CD14-positive monocyte (primary cell): ENCODE measurements around the gene CDHR5. TPM values are rescaled to one million over a fixed set of nuclear protein-coding genes. Genes with fewer than 3 reads are reported as not detected.

ENCODE experiments used
- DNase-seq, 3 donors: peaks; one replicate each; pipeline ENCODE4 v3.0.0-alpha.2; 2011 to 2022
- H2AFZ ChIP-seq: 2 replicates; pipeline ENCODE4 v1.6.0; 2012; ENCODE audit warnings: mild to moderate bottlenecking, low read depth, low read length, inconsistent platforms; ENCODE audit not compliant: insufficient read depth, poor library complexity, severe bottlenecking
- H3K27ac ChIP-seq, 2 donors: 1 replicate in 1 of 2; 2 replicates in 1 of 2; pipeline ENCODE4 v1.5.1; 2012 to 2013; ENCODE audit warnings: low read length in 2 of 2, control low read depth in 1 of 2, inconsistent platforms in 1 of 2, low read depth in 1 of 2, mild to moderate bottlenecking in 1 of 2
- H3K27me3 ChIP-seq, 2 donors: one replicate each; pipeline versions ENCODE4 v1.6.0 to v1.6.1; 2011 to 2013; ENCODE audit warnings: low read length in 2 of 2; ENCODE audit not compliant: control insufficient read depth in 2 of 2, insufficient read depth in 2 of 2
- H3K36me3 ChIP-seq, 2 donors: replicated peaks in 1 of 2; 1 replicate in 1 of 2; 2 replicates in 1 of 2; pipeline versions ENCODE4 v1.5.1 to v1.6.1; 2012 to 2013; ENCODE audit warnings: low read length in 2 of 2, control low read depth in 1 of 2, inconsistent platforms in 1 of 2, mild to moderate bottlenecking in 1 of 2; ENCODE audit not compliant: insufficient read depth in 2 of 2, control insufficient read depth in 1 of 2
- H3K4me1 ChIP-seq, 2 donors: 1 replicate in 1 of 2; 2 replicates in 1 of 2; pipeline versions ENCODE4 v1.5.1 to v1.6.1; 2012 to 2013; ENCODE audit warnings: low read length in 2 of 2, control low read depth in 1 of 2, inconsistent platforms in 1 of 2, mild to moderate bottlenecking in 1 of 2, moderate library complexity in 1 of 2; ENCODE audit not compliant: insufficient read depth in 2 of 2, control insufficient read depth in 1 of 2
- H3K4me2 ChIP-seq: replicated peaks from 2 replicates; pipeline ENCODE3; 2012; ENCODE audit warnings: low read length, moderate library complexity, mild to moderate bottlenecking; ENCODE audit not compliant: poor library complexity, severe bottlenecking; ENCODE audit errors: extremely low read depth
- H3K4me3 ChIP-seq, 3 experiments: fragments of 200-600 bp in 1 of 3; sonication (generic) in 1 of 3; replicated peaks in 1 of 3; 1 replicate in 2 of 3; 2 replicates in 1 of 3; pipeline ENCODE4 v1.5.1; 2011 to 2013; ENCODE audit warnings: low read length in 3 of 3, mild to moderate bottlenecking in 3 of 3, control low read depth in 2 of 3, low read depth in 2 of 3, inconsistent platforms in 1 of 3, moderate library complexity in 1 of 3
- H3K79me2 ChIP-seq: 2 replicates; pipeline ENCODE4 v1.6.0; 2012; ENCODE audit warnings: mild to moderate bottlenecking, control low read depth, inconsistent platforms, low read length, moderate library complexity; ENCODE audit not compliant: insufficient read depth
- H3K9ac ChIP-seq: 2 replicates; pipeline ENCODE4 v1.6.0; 2017; ENCODE audit warnings: low read length, mild to moderate bottlenecking; ENCODE audit not compliant: insufficient read depth, poor library complexity, severe bottlenecking
- H3K9me3 ChIP-seq, 2 donors: replicated peaks in 1 of 2; 1 replicate in 1 of 2; 2 replicates in 1 of 2; pipeline versions ENCODE4 v1.5.1 to v1.6.1; 2012 to 2013; ENCODE audit warnings: low read length in 2 of 2, control low read depth in 1 of 2; ENCODE audit not compliant: control insufficient read depth in 1 of 2, insufficient read depth in 1 of 2
- H4K20me1 ChIP-seq: 2 replicates; pipeline ENCODE4 v1.6.0; 2012; ENCODE audit warnings: mild to moderate bottlenecking, low read length, control low read depth, moderate library complexity; ENCODE audit not compliant: insufficient read depth
- H3K27ac Mint-ChIP-seq, 7 donors: one replicate each; pipeline ENCODE4 v1.8.0; 2020; ENCODE audit warnings: mild to moderate bottlenecking in 7 of 7, mixed read lengths in 7 of 7, moderate library complexity in 6 of 7, inconsistent platforms in 2 of 7
- H3K27me3 Mint-ChIP-seq, 3 donors: one replicate each; pipeline ENCODE4 v1.8.0; 2021 to 2022; ENCODE audit warnings: low read depth in 3 of 3, mild to moderate bottlenecking in 3 of 3, mixed read lengths in 3 of 3, moderate library complexity in 3 of 3, inconsistent platforms in 1 of 3
- H3K36me3 Mint-ChIP-seq, 2 donors: one replicate each; pipeline ENCODE4 v1.8.0; 2020; ENCODE audit warnings: mixed read lengths in 2 of 2, inconsistent platforms in 1 of 2, mild to moderate bottlenecking in 1 of 2
- H3K4me1 Mint-ChIP-seq: one replicate; pipeline ENCODE4 v1.8.0; 2020; ENCODE audit warnings: mild to moderate bottlenecking, mixed read lengths
- H3K4me3 Mint-ChIP-seq, 2 donors: one replicate each; pipeline ENCODE4 v1.8.0; 2020; ENCODE audit warnings: mild to moderate bottlenecking in 2 of 2, mixed read lengths in 2 of 2, moderate library complexity in 1 of 2
- H3K9me3 Mint-ChIP-seq, 7 donors: one replicate each; pipeline ENCODE4 v1.8.0; 2020 to 2022; ENCODE audit warnings: mixed read lengths in 7 of 7, mild to moderate bottlenecking in 6 of 7, moderate library complexity in 6 of 7, inconsistent platforms in 2 of 7
- WGBS: methylation state at CpG from one replicate; pipeline ENCODE4 v1.1.5; 2013; ENCODE audit warnings: missing lambda C conversion rate; ENCODE audit not compliant: insufficient coverage; 5-methylcytosine and 5-hydroxymethylcytosine counted together
- intact Hi-C, 2 donors: fragments of 100-400 bp; cut with micrococcal nuclease; formaldehyde crosslinking; loops; one replicate each; pipeline versions ENCODE4 v1.15.0 to v1.15.1; 2023
- polyA plus RNA-seq, 3 donors: library from polyadenylated mRNA; depleted of rRNA in 1 of 3; unstranded in 2 of 3; stranded (reverse) in 1 of 3; fragments of 300-500 nt in 2 of 3; fragments of >200 nt in 1 of 3; fragmentation: Illumina TruSeq in 2 of 3; gene quantifications; 1 replicate in 2 of 3; 2 replicates in 1 of 3; pipeline ENCODE4 v1.2.3, GENCODE V29; 2012 to 2021
- TF ChIP-seq, protein P1 (sequence below): fragments of 200-600 bp; IDR thresholded peaks from one replicate; pipeline ENCODE4 v1.8.0; 2022; ENCODE audit warnings: antibody characterized with exemption, mild to moderate bottlenecking

Gene CDHR5
- polyA plus RNA-seq, 3 donors: 0.18 to 0.43 (median 0.18) TPM

DNA sequence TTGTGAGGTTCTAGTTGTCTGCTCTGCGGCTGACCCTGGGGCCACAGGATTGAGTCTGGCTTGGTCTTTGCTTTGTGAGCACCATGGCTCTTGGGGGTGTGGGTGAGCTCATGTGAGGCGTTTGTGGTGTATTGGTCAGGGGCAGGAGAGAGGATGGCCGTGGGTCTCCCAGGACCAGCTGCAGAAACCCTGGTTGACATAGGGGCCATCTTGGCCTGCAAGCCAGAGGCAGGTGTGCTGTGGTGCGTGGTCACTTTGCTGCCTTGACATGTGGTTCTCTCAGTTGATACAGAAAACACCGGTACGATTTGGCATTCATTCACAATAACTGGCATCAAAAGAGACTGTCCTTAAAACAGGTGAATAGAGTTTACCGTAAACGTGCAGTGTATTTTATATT, 37.2 kb downstream of the CDHR5 start:
- WGBS: 94% methylated on average over 2 of the region's 8 CpGs
- Mint-ChIP-seq H3K36me3 (peaks cover 69 to 87% of the 10 kb centered on the region in 2 donors), H3K4me1 (peaks cover 25% of the 10 kb centered on the region), H3K27ac (peak overlapping the region; percentile 94 to 97 (median 95)), H3K4me3 (no peak overlapping the region), H3K9me3 (no peaks in the 10 kb centered on the region), H3K27me3 (peaks cover 0 to 2% (median 0%) of the 10 kb centered on the region in 3 donors)
- peaks cover 46% of the 10 kb centered on the region for H3K79me2 ChIP-seq
- H3K9ac ChIP-seq: peak overlapping the region; percentile 2
- no peak for DNase-seq
- no peaks in the 10 kb centered on the region for H3K27me3 ChIP-seq
- H3K4me1 ChIP-seq: peaks cover 23 to 24% of the 10 kb centered on the region in 2 donors
- peaks cover 62% of the 10 kb centered on the region for H4K20me1 ChIP-seq
- TF ChIP-seq, protein P1, sequence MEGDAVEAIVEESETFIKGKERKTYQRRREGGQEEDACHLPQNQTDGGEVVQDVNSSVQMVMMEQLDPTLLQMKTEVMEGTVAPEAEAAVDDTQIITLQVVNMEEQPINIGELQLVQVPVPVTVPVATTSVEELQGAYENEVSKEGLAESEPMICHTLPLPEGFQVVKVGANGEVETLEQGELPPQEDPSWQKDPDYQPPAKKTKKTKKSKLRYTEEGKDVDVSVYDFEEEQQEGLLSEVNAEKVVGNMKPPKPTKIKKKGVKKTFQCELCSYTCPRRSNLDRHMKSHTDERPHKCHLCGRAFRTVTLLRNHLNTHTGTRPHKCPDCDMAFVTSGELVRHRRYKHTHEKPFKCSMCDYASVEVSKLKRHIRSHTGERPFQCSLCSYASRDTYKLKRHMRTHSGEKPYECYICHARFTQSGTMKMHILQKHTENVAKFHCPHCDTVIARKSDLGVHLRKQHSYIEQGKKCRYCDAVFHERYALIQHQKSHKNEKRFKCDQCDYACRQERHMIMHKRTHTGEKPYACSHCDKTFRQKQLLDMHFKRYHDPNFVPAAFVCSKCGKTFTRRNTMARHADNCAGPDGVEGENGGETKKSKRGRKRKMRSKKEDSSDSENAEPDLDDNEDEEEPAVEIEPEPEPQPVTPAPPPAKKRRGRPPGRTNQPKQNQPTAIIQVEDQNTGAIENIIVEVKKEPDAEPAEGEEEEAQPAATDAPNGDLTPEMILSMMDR: no peak
- peaks cover 55 to 78% of the 10 kb centered on the region in 2 donors for H3K36me3 ChIP-seq
- intact Hi-C loops: no loop called here
- peak overlapping the region; percentile 74 to 82 for H3K27ac ChIP-seq
- H3K4me2 ChIP-seq: peak overlapping the region; percentile 22
- no peaks in the 10 kb centered on the region for H3K9me3 ChIP-seq
- H2AFZ ChIP-seq: no peak overlapping the region
- no peak overlapping the region for H3K4me3 ChIP-seq

DNA sequence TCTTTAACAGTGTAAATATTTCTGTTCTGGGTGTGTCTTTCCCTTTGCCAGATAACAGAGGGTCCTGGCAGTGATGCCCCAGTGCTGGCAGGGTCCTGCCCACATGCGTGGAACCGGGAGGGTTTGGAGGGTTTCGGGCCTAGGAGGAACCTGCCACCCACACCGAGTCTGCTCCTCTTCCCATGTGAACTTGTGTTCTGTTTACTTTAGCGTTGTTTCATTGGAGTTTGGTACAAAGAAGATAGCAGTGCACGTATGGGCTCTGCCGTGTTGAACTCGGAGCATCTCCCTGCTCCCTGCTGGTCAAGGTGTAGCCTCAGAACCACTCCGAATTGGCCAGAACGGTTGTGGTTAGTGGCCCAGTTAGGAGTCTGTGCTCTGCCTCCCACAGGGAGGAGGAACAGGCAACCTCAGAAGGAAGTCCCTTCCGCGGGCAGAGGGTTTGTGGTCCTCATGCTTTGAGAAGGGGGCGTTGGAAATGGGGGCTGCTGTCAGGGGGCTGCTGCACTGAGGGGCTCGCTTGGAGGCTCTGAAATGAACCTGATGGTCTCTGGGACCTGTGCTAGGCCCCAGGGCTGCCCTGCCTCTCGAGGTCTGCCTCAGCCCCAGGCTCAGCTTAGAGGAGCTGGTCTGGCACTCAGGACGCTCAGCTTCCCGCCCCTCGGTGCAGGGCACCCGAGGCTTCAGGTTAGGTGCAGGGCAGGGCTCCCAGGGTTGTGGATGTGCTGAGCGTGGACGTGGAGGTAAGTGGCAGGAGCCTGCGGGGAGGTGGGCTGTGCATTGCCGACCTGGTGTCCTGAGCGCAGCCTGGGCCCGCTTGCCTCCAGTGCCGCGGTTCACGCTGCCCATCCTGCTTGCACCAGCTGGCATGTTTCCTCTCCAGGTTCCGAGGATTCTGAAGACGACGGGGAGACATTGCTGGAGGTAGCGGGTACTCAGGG, 38.1 kb downstream of the CDHR5 start:
- Mint-ChIP-seq H3K4me3 (no peak overlapping the region), H3K27ac (peak overlapping the region; percentile 94 to 97 (median 95)), H3K27me3 (peaks cover 0 to 2% (median 0%) of the 10 kb centered on the region in 3 donors), H3K36me3 (peaks cover 71 to 87% of the 10 kb centered on the region in 2 donors), H3K9me3 (no peaks in the 10 kb centered on the region), H3K4me1 (peaks cover 25% of the 10 kb centered on the region)
- H3K36me3 ChIP-seq: peaks cover 53 to 77% of the 10 kb centered on the region in 2 donors
- 84% methylated on average over 30 of the region's 32 CpGs for WGBS
- intact Hi-C loops: no loop called here
- peak overlapping the region; percentile 2 for H3K9ac ChIP-seq
- H3K4me2 ChIP-seq: no peak overlapping the region
- no peaks in the 10 kb centered on the region for H3K27me3 ChIP-seq
- peaks cover 69% of the 10 kb centered on the region for H4K20me1 ChIP-seq
- DNase-seq: no peak
- no peak overlapping the region for H3K4me3 ChIP-seq
- no peak overlapping the region for H2AFZ ChIP-seq
- peaks cover 23 to 24% of the 10 kb centered on the region in 2 donors for H3K4me1 ChIP-seq
- H3K79me2 ChIP-seq: peaks cover 53% of the 10 kb centered on the region
- H3K9me3 ChIP-seq: no peaks in the 10 kb centered on the region
- TF ChIP-seq, protein P1: no peak
- peak overlapping the region; percentile 74 to 82 for H3K27ac ChIP-seq
